Sigmoid colon (tissue), 7 donors: ENCODE results near the gene SNRNP200. TPM values are rescaled to one million over a fixed set of nuclear protein-coding genes. Genes with fewer than 3 reads are reported as not detected.

Experiments
- DNase-seq: peaks from one replicate; pipeline ENCODE4 v3.0.0-alpha.2; 2019
- H3K27ac ChIP-seq, 4 donors: fragments of 200-600 bp; sonication (generic); one replicate each; pipeline ENCODE4 v1.5.1; 2016 to 2019; ENCODE audit warnings: mild to moderate bottlenecking in 1 of 4
- H3K27me3 ChIP-seq, 3 donors: fragments of 200-600 bp; sonication (generic); one replicate each; pipeline ENCODE4 v1.5.1; 2019; ENCODE audit warnings: mild to moderate bottlenecking in 1 of 3
- H3K36me3 ChIP-seq, 4 donors: fragments of 200-600 bp; sonication (generic); one replicate each; pipeline ENCODE4 v1.5.1; 2016 to 2019
- H3K4me1 ChIP-seq, 4 donors: fragments of 200-600 bp; sonication (generic); one replicate each; pipeline ENCODE4 v1.5.1; 2017 to 2019
- H3K4me3 ChIP-seq, 4 donors: fragments of 200-600 bp; sonication (generic); one replicate each; pipeline ENCODE4 v1.5.1; 2017 to 2019; ENCODE audit warnings: mild to moderate bottlenecking in 2 of 4, moderate library complexity in 1 of 4
- H3K9me3 ChIP-seq, 4 donors: fragments of 200-600 bp in 3 of 4; sonication (generic) in 3 of 4; one replicate each; pipeline versions ENCODE4 v1.5.1 to v1.6.1; 2013 to 2019
- EP300 ChIP-seq, 4 donors: sonication (generic); formaldehyde crosslinking; IDR thresholded peaks; one replicate each; pipeline ENCODE4 v1.6.1; 2017; ENCODE audit warnings: antibody characterized with exemption in 4 of 4
- POLR2A ChIP-seq, 2 donors: fragments of 450-650 bp; IDR thresholded peaks; one replicate each; pipeline ENCODE4 v1.6.1; 2016; ENCODE audit warnings: antibody characterized with exemption in 2 of 2, mild to moderate bottlenecking in 2 of 2, moderate library complexity in 2 of 2
- POLR2AphosphoS5 ChIP-seq, 4 donors: sonication (generic); formaldehyde crosslinking; IDR thresholded peaks; one replicate each; pipeline ENCODE4 v1.6.1; 2017; ENCODE audit warnings: antibody characterized with exemption in 4 of 4
- WGBS, 2 donors: extraction: QIAGEN DNeasy Blood & Tissue Kit; methylation state at CpG; one replicate each; pipeline ENCODE4 v1.1.7; 2013; 5-methylcytosine and 5-hydroxymethylcytosine counted together
- intact Hi-C: fragments of 100-400 bp; cut with DNase I; formaldehyde crosslinking; loops from one replicate; pipeline ENCODE4 v1.15.1; 2023
- polyA plus RNA-seq, 3 donors: library from polyadenylated mRNA; stranded (reverse); fragments of 200-250 nt; gene quantifications; one replicate each; pipeline ENCODE4 v1.2.3, GENCODE V29; 2013
- total RNA-seq, 4 donors: library from RNA; depleted of rRNA; stranded (reverse); fragments of >200 nt; gene quantifications; one replicate each; pipeline ENCODE4 v1.1.0, GENCODE V29; 2016
- TF ChIP-seq, protein P1 (sequence below), 4 experiments: fragments of 450-650 bp in 3 of 4; fragments of 200-600 bp in 1 of 4; IDR thresholded peaks; one replicate each; pipeline ENCODE4 v1.5.1; 2016 to 2019; ENCODE audit warnings: antibody characterized with exemption in 4 of 4, mild to moderate bottlenecking in 3 of 4, moderate library complexity in 2 of 4
- donor health status: healthy with polysubstance abuse.
- donor health status: Bipolar disorder and iron deficiency.
- donor health status: healthy.

The SNRNP200 gene
- total and polyA plus RNA-seq, 7 donors, result 26.8 to 86.5 (median 78.9) TPM

DNA sequence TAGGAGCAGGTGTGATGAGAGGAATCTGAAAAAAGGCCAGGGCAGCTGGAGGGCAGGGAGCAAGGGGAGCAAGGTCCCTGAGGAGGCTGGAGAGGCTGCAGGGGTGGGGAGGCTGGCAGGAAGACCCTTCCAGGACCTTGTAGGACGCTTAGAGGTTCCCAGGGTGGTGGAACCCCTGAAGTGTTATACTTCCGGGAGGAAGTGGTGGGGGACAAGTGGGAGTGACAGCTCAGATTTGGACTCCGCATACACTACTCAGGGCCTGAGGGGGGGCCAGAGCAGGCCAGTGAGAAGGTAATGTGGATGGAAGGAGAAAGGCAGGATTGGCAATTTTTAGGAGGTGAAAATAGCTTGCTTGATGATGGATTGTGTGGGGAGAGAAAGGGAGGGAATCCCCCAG lies 28.4 kb upstream of the SNRNP200 start:
- DNase-seq, result no peak
- WGBS, 2 donors, result 85 to 88% methylated on average over 3 of the region's 3 CpGs

GRCh38 chr2:96330407-96330806 lies 25.1 kb upstream of the SNRNP200 start:
- Histone ChIP-seq H3K27me3 (peaks cover 7 to 14% (median 9%) of the 10 kb centered on the region in 3 donors), H3K27ac (no peak overlapping the region)
- intact Hi-C loops, result no loop called here

More for the DNA sequence above, 28.4 kb upstream of the SNRNP200 start:
- no peak overlapping the region for H3K4me3 ChIP-seq
- no peaks in the 10 kb centered on the region for H3K36me3 ChIP-seq
- no peaks in the 10 kb centered on the region for H3K27me3 ChIP-seq
- H3K4me1 ChIP-seq, result peaks cover 0 to 18% (median 8%) of the 10 kb centered on the region in 4 donors
- intact Hi-C loops, result loop anchor here (2.0 kb wide), 1 partner anchor 29 kb away; the partner anchor contains the start of gene SNRNP200
- no peak overlapping the region for H3K27ac ChIP-seq
- no peaks in the 10 kb centered on the region for H3K9me3 ChIP-seq
- TF ChIP-seq, protein P1, sequence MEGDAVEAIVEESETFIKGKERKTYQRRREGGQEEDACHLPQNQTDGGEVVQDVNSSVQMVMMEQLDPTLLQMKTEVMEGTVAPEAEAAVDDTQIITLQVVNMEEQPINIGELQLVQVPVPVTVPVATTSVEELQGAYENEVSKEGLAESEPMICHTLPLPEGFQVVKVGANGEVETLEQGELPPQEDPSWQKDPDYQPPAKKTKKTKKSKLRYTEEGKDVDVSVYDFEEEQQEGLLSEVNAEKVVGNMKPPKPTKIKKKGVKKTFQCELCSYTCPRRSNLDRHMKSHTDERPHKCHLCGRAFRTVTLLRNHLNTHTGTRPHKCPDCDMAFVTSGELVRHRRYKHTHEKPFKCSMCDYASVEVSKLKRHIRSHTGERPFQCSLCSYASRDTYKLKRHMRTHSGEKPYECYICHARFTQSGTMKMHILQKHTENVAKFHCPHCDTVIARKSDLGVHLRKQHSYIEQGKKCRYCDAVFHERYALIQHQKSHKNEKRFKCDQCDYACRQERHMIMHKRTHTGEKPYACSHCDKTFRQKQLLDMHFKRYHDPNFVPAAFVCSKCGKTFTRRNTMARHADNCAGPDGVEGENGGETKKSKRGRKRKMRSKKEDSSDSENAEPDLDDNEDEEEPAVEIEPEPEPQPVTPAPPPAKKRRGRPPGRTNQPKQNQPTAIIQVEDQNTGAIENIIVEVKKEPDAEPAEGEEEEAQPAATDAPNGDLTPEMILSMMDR (IDR thresholded peaks at IDR 0.05), result no peak
- TF ChIP-seq POLR2A (IDR thresholded peaks at IDR 0.05) (no peak), POLR2AphosphoS5 (IDR thresholded peaks at IDR 0.05) (no peak), EP300 (IDR thresholded peaks at IDR 0.05) (no peak)

GRCh38 chr2:96329874-96330273 lies 24.5 kb upstream of the SNRNP200 start:
- no peaks in the 10 kb centered on the region for H3K9me3 ChIP-seq
- no peak for DNase-seq
- peaks cover 13 to 19% (median 14%) of the 10 kb centered on the region in 3 donors for H3K27me3 ChIP-seq
- peaks cover 0 to 14% (median 10%) of the 10 kb centered on the region in 4 donors for H3K4me1 ChIP-seq
- intact Hi-C loops, result no loop called here
- H3K36me3 ChIP-seq, result no peaks in the 10 kb centered on the region
- H3K4me3 ChIP-seq, result no peak overlapping the region
- no peak overlapping the region for H3K27ac ChIP-seq
- 98% methylated on average over 6 of the region's 6 CpGs for WGBS, 2 donors
- TF ChIP-seq, protein P1 (IDR thresholded peaks at IDR 0.05), result no peak
- TF ChIP-seq EP300 (IDR thresholded peaks at IDR 0.05), result no peak
- TF ChIP-seq POLR2AphosphoS5 (IDR thresholded peaks at IDR 0.05), result no peak
- no peak for TF ChIP-seq POLR2A (IDR thresholded peaks at IDR 0.05)

More at GRCh38 chr2:96330407-96330806, 25.1 kb upstream of the SNRNP200 start:
- Histone ChIP-seq H3K9me3 (no peaks in the 10 kb centered on the region), H3K4me3 (no peak overlapping the region), H3K36me3 (no peaks in the 10 kb centered on the region), H3K4me1 (peaks cover 0 to 13% (median 9%) of the 10 kb centered on the region in 4 donors)
- TF ChIP-seq POLR2AphosphoS5 (IDR thresholded peaks at IDR 0.05) (no peak), EP300 (IDR thresholded peaks at IDR 0.05) (no peak), POLR2A (IDR thresholded peaks at IDR 0.05) (no peak)
- TF ChIP-seq, protein P1 (IDR thresholded peaks at IDR 0.05), result no peak
- DNase-seq, result no peak
- 83 to 88% methylated on average over 1 of the region's 1 CpG for whole genome bisulfite sequencing, 2 donors

DNA sequence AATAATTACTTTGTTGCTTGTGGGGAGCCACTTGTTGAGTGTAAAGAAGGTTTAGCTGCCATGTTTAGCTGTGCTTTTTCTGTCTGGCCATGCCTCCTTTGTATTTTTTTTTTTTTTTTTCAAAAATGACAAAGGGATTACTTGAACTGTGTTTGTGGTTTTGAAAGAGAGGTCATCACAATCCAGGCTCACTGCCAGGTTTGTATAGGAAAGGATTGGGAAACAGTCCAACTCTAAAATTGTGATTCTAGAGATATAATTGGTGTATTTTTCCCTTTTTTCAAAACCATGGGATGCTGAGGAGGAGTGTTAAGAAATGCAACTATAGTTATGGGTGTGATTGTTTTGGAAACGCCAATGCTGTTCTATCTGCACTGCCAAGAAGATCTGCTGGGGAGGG lies 24.1 kb upstream of the SNRNP200 start:
- intact Hi-C loops, result no loop called here
- WGBS, 2 donors, result 63 to 83% methylated on average over 1 of the region's 1 CpG
- no peak overlapping the region for H3K27ac ChIP-seq

More for the DNA sequence above, 24.1 kb upstream of the SNRNP200 start:
- Histone ChIP-seq H3K4me1 (peaks cover 0 to 11% (median 9%) of the 10 kb centered on the region in 4 donors), H3K4me3 (no peak overlapping the region), H3K9me3 (no peaks in the 10 kb centered on the region), H3K36me3 (no peaks in the 10 kb centered on the region), H3K27me3 (peaks cover 15 to 23% (median 19%) of the 10 kb centered on the region in 3 donors)
- TF ChIP-seq, protein P1 (IDR thresholded peaks at IDR 0.05), result no peak
- TF ChIP-seq POLR2AphosphoS5 (IDR thresholded peaks at IDR 0.05) (no peak), EP300 (IDR thresholded peaks at IDR 0.05) (no peak), POLR2A (IDR thresholded peaks at IDR 0.05) (no peak)
- DNase-seq, result no peak
